Motor neuron (in vitro differentiated cells): ENCODE measurements around the gene IL17RA. TPM values are rescaled to one million over a fixed set of nuclear protein-coding genes. Genes with fewer than 3 reads are reported as not detected.
"Not testable (repeated sequence)": the region's sequence is repeated elsewhere in the genome, so short reads cannot be mapped to it uniquely, and the experiment has no call there.

Experiments
- ATAC-seq, 8 experiments: fragments of 200-7000 bp; cut with Tn5 transposase; replicated peaks in 6 of 8; 2 replicates each; pipeline ENCODE4 v1.8.0; 2021; ENCODE audit warnings: mild to moderate bottlenecking in 8 of 8, moderate library complexity in 8 of 8
- H3K27ac ChIP-seq, 2 donors: fragments of 250-450 bp; sonication (Bioruptor Pico); 2 replicates each; pipeline ENCODE4 v1.9.0; 2021; ENCODE audit warnings: antibody characterized with exemption in 2 of 2, mild to moderate bottlenecking in 2 of 2, moderate library complexity in 1 of 2
- H3K4me1 ChIP-seq, 2 donors: fragments of 250-450 bp; sonication (Bioruptor Pico); replicated peaks in 1 of 2; 2 replicates each; pipeline ENCODE4 v1.6.1; 2021; ENCODE audit warnings: antibody characterized with exemption in 2 of 2, mild to moderate bottlenecking in 2 of 2, moderate library complexity in 1 of 2
- H3K4me3 ChIP-seq, 5 donors: fragments of 250-450 bp; sonication (Bioruptor Pico); 2 replicates each; pipeline ENCODE4 v1.9.0; 2021; ENCODE audit warnings: antibody characterized with exemption in 5 of 5, mild to moderate bottlenecking in 5 of 5, moderate library complexity in 4 of 5
- WGBS, 10 experiments: fragments of 450-650 bp; shearing (Covaris generic); methylation state at CpG; one replicate each; pipeline ENCODE4 v1.0.0; 2022; 5-methylcytosine and 5-hydroxymethylcytosine counted together
- in situ Hi-C, 9 experiments: fragments of 400-800 bp; cut with MboI; loops; one replicate each; pipeline ENCODE4 v1.15.0; 2021; ENCODE audit warnings: low sequenced_read_pairs in 9 of 9, low pct_unique_long_range_greater_than_20kb in 2 of 9; ENCODE audit not compliant: unreplicated experiment in 9 of 9
- total RNA-seq, 8 experiments: library from RNA; unstranded; fragments of 300-600 nt; gene quantifications; 2 replicates each; pipeline versions ENCODE4 v1.2.3 to v1.2.4, GENCODE V29; 2022

Gene IL17RA
- total RNA-seq, 8 experiments from 2014 or later, result 0.27 to 7.2 (median 2.2) TPM

GRCh38 chr22:17143101-17143500, 58.3 kb downstream of the IL17RA start:
- no peak overlapping the region for H3K4me3 ChIP-seq
- in situ Hi-C loops, result no loop called here
- no peak overlapping the region for H3K27ac ChIP-seq
- 87 to 100% (median 92%) methylated on average over 1 to 8 of the region's 9 CpGs; no CpG with 5 or more reads in 5 of the 10 experiments for WGBS, 10 experiments
- H3K4me1 ChIP-seq, result no peaks in the 10 kb centered on the region
- no peak for ATAC-seq

DNA sequence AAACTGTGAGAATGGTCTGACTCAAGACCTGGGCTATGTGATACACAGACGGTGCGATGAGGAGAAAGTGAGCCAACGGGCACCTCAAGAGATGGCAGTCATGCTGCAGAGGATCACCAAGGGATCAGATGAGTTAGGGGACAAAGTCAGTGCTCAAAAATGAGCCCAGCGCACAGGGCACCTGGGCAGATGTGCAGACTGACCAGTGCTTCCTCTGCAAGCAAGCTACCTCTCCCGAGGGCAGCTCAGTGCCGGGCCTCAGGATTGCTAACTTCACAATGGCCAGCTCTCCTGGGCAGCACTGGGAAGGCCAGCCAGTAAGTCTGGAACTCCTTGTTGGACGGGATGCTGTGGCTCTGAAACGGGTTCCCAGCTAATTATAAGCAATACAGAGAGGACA, 59.0 kb downstream of the IL17RA start:
- Histone ChIP-seq H3K27ac (no peak overlapping the region), H3K4me1 (no peaks in the 10 kb centered on the region), H3K4me3 (no peak overlapping the region)
- WGBS, 10 experiments, result 87 to 100% (median 95%) methylated on average over 2 to 4 of the region's 8 CpGs; no CpG with 5 or more reads in 6 of the 10 experiments
- ATAC-seq, result no peak
- in situ Hi-C loops, result no loop called here

- 17 to 100% (median 97%) methylated on average over 1 to 5 of the region's 8 CpGs; no CpG with 5 or more reads in 4 of the 10 experiments for WGBS, 10 experiments
- Histone ChIP-seq H3K4me1 (no peaks in the 10 kb centered on the region), H3K27ac (no peak overlapping the region), H3K4me3 (no peak overlapping the region)
- ATAC-seq, result no peak
- in situ Hi-C loops, result no loop called here
Observed at GRCh38 chr22:17145021-17145680, 60.4 kb downstream of the IL17RA start.

DNA sequence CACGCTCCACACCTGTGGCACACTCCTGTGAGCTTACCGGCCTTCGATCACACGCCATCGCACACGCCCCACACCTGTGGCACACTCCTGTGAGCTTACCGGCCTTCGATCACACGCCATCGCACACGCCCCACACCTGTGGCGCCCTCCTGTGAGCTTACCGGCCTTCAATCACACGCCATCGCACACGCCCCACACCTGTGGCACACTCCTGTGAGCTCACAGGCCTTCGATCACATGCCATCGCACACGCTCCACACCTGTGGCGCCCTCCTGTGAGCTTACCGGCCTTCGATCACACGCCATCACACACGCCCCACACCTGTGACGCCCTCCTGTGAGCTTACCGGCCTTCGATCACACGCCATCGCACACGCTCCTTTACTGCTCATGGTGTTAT, 62.7 kb downstream of the IL17RA start:
- H3K4me3 ChIP-seq, in situ Hi-C loops, ATAC-seq, H3K27ac ChIP-seq, H3K4me1 ChIP-seq: not testable (repeated sequence)
- 94 to 100% (median 100%) methylated on average over 1 to 4 of the region's 30 CpGs; no CpG with 5 or more reads in 4 of the 10 experiments for WGBS, 10 experiments

DNA sequence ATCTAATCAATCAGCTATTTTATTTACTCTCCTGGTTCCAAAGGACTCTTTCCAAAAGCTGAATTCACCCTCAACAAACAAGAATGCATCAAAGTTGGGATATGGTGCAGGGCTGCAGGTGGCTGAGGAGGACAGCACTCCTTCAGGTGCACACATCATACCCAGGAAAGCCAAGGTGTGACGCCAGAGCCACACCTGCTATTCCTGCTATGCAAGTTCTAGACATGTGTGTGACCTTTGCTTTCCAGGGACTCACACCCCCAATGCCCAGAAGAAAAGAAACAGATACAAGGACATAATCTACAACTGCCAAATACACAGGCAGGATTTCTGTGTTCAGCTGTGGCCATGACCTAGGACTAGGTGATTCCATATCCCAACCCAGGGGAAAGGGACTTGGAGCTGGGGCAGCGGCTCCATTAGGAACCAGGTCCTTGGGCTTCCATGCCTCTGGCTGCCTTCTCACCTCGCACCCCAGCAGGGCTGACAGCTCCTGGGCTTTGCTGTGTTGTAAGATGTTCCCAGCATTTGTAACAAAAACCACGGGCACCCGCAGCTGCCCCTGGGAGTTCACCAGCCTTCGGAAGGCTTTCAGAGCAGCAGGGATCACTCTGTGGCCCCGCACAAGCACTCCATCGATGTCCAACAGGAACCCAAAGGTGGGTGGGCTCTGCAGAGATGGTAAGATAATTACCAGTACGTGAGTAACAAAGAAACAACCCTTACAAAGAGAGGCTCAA, 64.4 kb downstream of the IL17RA start:
- Histone ChIP-seq H3K4me1 (no peaks in the 10 kb centered on the region), H3K27ac (no peak overlapping the region), H3K4me3 (no peak overlapping the region)
- WGBS, 10 experiments, result 80 to 100% (median 93%) methylated on average over 1 to 7 of the region's 9 CpGs; no CpG with 5 or more reads in 2 of the 10 experiments
- in situ Hi-C loops, result no loop called here
- no peak for ATAC-seq

DNA sequence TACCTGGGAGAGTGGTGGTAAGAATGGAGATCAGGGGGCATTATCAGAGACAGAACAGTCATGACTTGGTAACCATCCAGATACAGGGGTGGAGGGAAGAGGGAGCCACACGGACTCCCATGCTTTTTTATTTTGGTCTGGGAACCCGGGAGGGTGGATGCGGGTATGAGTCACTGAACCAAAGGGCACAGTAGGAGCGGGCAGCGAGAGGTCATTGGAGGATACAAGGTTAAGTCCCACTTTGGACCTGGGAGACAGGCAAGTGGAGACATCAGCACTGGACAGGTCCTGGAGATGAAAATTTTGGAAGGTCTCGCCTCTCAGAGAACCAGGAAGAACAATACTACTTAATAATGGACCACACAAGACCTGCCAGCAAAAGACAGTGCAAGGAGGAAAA, 67.5 kb downstream of the IL17RA start:
- Histone ChIP-seq H3K27ac (no peak overlapping the region), H3K4me3 (no peak overlapping the region), H3K4me1 (peaks cover 12 to 17% of the 10 kb centered on the region in 2 donors)
- ATAC-seq, result no peak
- in situ Hi-C loops, result loop anchor here in 2 of 9 experiments (25.0 kb wide), 1 partner anchor 335 kb away; no protein-coding TSS in a partner anchor
- 69 to 100% (median 89%) methylated on average over 1 to 6 of the region's 6 CpGs for WGBS, 10 experiments

DNA sequence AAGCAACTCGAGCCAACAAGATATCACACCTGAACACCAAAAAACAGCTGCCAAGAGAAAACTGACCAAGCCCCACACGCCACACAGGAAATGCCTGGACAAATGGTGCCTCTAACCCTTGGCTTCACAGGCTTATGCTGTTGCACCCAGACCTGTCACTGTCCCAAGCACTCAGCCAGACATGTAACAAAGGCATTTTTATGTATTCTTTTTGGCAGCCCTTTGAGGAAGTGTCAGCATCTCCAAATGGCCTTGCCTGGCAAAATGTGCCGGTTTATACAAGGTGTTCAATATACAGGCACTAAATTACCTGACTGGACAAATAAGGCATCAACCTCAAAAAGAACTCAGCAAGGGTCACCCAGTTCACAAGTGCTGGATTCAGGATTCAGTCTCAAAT, 68.2 kb downstream of the IL17RA start:
- in situ Hi-C loops, result loop anchor here in 2 of 9 experiments (25.0 kb wide), 1 partner anchor 334 kb away; no protein-coding TSS in a partner anchor
- WGBS, 10 experiments, result 65 to 100% (median 100%) methylated on average over 1 to 3 of the region's 3 CpGs; no CpG with 5 or more reads in 5 of the 10 experiments
- Histone ChIP-seq H3K4me3 (no peak overlapping the region), H3K27ac (no peak overlapping the region), H3K4me1 (peaks cover 18 to 23% of the 10 kb centered on the region in 2 donors)
- ATAC-seq, result no peak

DNA sequence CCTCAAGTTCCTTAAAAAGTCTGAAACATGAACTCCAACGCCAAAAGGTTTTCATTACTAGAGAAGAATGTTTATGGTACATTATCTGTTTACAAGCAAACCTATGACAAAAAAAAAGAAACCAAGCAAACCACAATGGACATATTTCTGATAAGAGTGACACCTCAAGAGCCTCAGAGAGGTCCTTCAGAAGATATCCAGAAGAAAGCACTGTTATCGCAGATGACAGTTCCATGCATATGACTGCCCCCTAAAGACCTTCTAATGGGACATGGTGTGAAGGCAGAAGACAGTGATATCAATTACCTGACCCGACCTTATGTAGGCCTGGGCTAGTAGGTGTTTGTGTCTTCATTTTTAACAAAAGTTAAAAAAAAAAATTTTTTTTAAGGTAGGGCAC, 71.1 kb downstream of the IL17RA start:
- in situ Hi-C loops, result loop anchor here in 2 of 9 experiments (25.0 kb wide), 1 partner anchor 331 kb away; no protein-coding TSS in a partner anchor
- Histone ChIP-seq H3K4me1 (peaks cover 23 to 29% of the 10 kb centered on the region in 2 donors), H3K27ac (no peak overlapping the region), H3K4me3 (no peak overlapping the region)
- WGBS, 10 experiments, result 31 to 100% (median 77%) methylated on average over 1 to 3 of the region's 3 CpGs
- ATAC-seq, result no peak

DNA sequence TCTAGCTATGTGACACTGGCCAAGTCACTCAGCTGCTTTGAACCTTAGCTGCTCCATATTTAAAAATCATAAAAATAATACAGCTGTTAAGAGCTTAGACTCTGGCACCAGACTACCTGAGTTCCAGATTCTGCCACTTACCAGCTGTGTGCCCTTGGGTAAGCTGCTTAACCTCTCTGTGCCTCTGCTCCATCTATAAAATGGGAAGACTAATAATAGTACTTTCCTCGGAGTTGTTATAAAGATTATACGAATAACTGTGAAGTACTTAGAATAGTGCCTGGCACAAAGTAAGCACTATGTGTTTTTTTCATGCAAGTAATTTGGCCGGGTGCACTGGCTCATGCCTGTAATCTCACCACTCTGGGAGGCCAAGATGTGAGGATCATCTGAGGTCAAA, 72.9 kb downstream of the IL17RA start:
- in situ Hi-C loops, result loop anchor here in 2 of 9 experiments (25.0 kb wide), 1 partner anchor 330 kb away; no protein-coding TSS in a partner anchor
- Histone ChIP-seq H3K4me3 (peak overlapping the region; percentile 57 to 87 (median 82)), H3K4me1 (peaks cover 23 to 29% of the 10 kb centered on the region in 2 donors), H3K27ac (no peak overlapping the region)
- no peak for ATAC-seq
- 58 to 100% (median 93%) methylated on average over 1 to 2 of the region's 3 CpGs; no CpG with 5 or more reads in 6 of the 10 experiments for WGBS, 10 experiments

GRCh38 chr22:17158176-17158567, 73.4 kb downstream of the IL17RA start:
- in situ Hi-C loops, result loop anchor here in 2 of 9 experiments (25.0 kb wide), 1 partner anchor 329 kb away; no protein-coding TSS in a partner anchor
- 0 to 74% (median 28%) methylated on average over 2 to 12 of the region's 17 CpGs; no CpG with 5 or more reads in 2 of the 10 experiments for WGBS, 10 experiments
- ATAC-seq, result no peak
- peak overlapping the region; percentile 57 to 87 (median 82) for H3K4me3 ChIP-seq
- H3K27ac ChIP-seq, result peak overlapping the region; percentile 53 to 76
- peaks cover 23 to 29% of the 10 kb centered on the region in 2 donors for H3K4me1 ChIP-seq

- H3K27ac ChIP-seq, result peak within 1 kb of the TSS; percentile 53 to 76
- WGBS, 10 experiments, result 0 to 2% (median 1%) methylated on average over 1 to 21 of the region's 114 CpGs; no CpG with 5 or more reads in 3 of the 10 experiments
- peaks cover 23 to 29% of the 10 kb centered on the region in 2 donors for H3K4me1 ChIP-seq
- ATAC-seq, result peak; percentile 83 to 90 (median 88)
- in situ Hi-C loops, result loop anchor here in 2 of 9 experiments (25.0 kb wide), 1 partner anchor 328 kb away; no protein-coding TSS in a partner anchor
- H3K4me3 ChIP-seq, result peak within 1 kb of the TSS; percentile 57 to 87 (median 82)
Observed at GRCh38 chr22:17158568-17159503, 74.0 kb downstream of the IL17RA start, which contains the start of gene HDHD5. HDHD5 (minus strand) TSS chr22:17159277; CDS start chr22:17159251, 26 bp downstream.

GRCh38 chr22:17159504-17159951, 74.7 kb downstream of the IL17RA start:
- in situ Hi-C loops, result loop anchor here in 2 of 9 experiments (25.0 kb wide), 1 partner anchor 328 kb away; no protein-coding TSS in a partner anchor
- 8 to 93% (median 18%) methylated on average over 4 to 7 of the region's 35 CpGs; no CpG with 5 or more reads in 7 of the 10 experiments for WGBS, 10 experiments
- Histone ChIP-seq H3K4me3 (peak overlapping the region; percentile 57 to 87 (median 82)), H3K27ac (peak overlapping the region; percentile 53 to 76), H3K4me1 (peaks cover 23 to 29% of the 10 kb centered on the region in 2 donors)
- ATAC-seq, result peak; percentile 10 to 42 (median 32)
